ENCODE results near the gene SYNM. TPM values are rescaled to one million over a fixed set of nuclear protein-coding genes. Genes with fewer than 3 reads are reported as not detected.

SYNM gene
- total and polyA plus RNA-seq, 2 donors (not counting 1 experiment from before 2014, with no cell fraction given), result 0.04 to 0.27 TPM

GRCh38 chr15:99142562-99142961 lies 37.7 kb downstream of the SYNM start:
- ChIA-PET POLR2A (no interaction called here), CTCF (no interaction called here)
- Histone ChIP-seq H3K9me3 (ENCODE audit: control extremely low read depth in 1 of 3, control insufficient read depth in 2 of 3, insufficient read depth in 1 of 3, low read length in 2 of 3) (no peaks in the 10 kb centered on the region), H3K79me2 (ENCODE audit: control insufficient read depth, insufficient read depth, low read length) (no peaks in the 10 kb centered on the region), H3K9ac (ENCODE audit: low read length) (no peak overlapping the region), H3K27me3 (replicated peaks in 1 of 4; ENCODE audit: control extremely low read depth in 1 of 4, control insufficient read depth in 3 of 4, insufficient read depth in 4 of 4, low read length in 3 of 4) (no peaks in the 10 kb centered on the region), H3K4me2 (replicated peaks; ENCODE audit: low read depth, low read length, poor library complexity, severe bottlenecking) (no peak overlapping the region), H3K4me3 (ENCODE audit: control extremely low read depth in 1 of 5, extremely low read depth in 1 of 5, insufficient read depth in 1 of 5, low read depth in 2 of 5, low read length in 4 of 5) (no peak overlapping the region), H3K27ac (ENCODE audit: low read length in 2 of 2) (no peak overlapping the region), H3K36me3 (replicated peaks in 1 of 2; ENCODE audit: control extremely low read depth in 1 of 2, control insufficient read depth in 1 of 2, extremely low read depth in 1 of 2, insufficient read depth in 2 of 2, low read length in 1 of 2) (no peaks in the 10 kb centered on the region), H2AFZ (ENCODE audit: insufficient read depth, low read depth, low read length, poor library complexity, severe bottlenecking) (no peak overlapping the region), H3K4me1 (ENCODE audit: control insufficient read depth in 2 of 2, insufficient read depth in 2 of 2, low read length in 2 of 2) (no peaks in the 10 kb centered on the region), H4K20me1 (ENCODE audit: control insufficient read depth, insufficient read depth, low read length, poor library complexity, severe bottlenecking) (no peaks in the 10 kb centered on the region)
- WGBS (ENCODE audit: insufficient coverage), result 60% methylated on average over 1 of the region's 5 CpGs
- no peak for TF ChIP-seq EZH2 (IDR thresholded peaks at IDR 0.05; ENCODE audit: borderline replicate concordance, insufficient read depth, low read depth, low read length, poor library complexity, severe bottlenecking)
- TF ChIP-seq, protein P1, sequence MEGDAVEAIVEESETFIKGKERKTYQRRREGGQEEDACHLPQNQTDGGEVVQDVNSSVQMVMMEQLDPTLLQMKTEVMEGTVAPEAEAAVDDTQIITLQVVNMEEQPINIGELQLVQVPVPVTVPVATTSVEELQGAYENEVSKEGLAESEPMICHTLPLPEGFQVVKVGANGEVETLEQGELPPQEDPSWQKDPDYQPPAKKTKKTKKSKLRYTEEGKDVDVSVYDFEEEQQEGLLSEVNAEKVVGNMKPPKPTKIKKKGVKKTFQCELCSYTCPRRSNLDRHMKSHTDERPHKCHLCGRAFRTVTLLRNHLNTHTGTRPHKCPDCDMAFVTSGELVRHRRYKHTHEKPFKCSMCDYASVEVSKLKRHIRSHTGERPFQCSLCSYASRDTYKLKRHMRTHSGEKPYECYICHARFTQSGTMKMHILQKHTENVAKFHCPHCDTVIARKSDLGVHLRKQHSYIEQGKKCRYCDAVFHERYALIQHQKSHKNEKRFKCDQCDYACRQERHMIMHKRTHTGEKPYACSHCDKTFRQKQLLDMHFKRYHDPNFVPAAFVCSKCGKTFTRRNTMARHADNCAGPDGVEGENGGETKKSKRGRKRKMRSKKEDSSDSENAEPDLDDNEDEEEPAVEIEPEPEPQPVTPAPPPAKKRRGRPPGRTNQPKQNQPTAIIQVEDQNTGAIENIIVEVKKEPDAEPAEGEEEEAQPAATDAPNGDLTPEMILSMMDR (IDR thresholded peaks at IDR 0.05), result no peak
- H3K4me1 Mint-ChIP-seq, result no peaks in the 10 kb centered on the region
- no peak overlapping the region for H3K4me3 Mint-ChIP-seq
- DNase-seq, result no peak
- H3K27me3 Mint-ChIP-seq, result no peaks in the 10 kb centered on the region
- no peak overlapping the region for H3K27ac Mint-ChIP-seq
- no peak for ATAC-seq (ENCODE audit: low read depth)
- intact Hi-C loops (cut with micrococcal nuclease), result no loop called here
- H3K9me3 Mint-ChIP-seq (ENCODE audit: insufficient read depth), result no peaks in the 10 kb centered on the region

DNA sequence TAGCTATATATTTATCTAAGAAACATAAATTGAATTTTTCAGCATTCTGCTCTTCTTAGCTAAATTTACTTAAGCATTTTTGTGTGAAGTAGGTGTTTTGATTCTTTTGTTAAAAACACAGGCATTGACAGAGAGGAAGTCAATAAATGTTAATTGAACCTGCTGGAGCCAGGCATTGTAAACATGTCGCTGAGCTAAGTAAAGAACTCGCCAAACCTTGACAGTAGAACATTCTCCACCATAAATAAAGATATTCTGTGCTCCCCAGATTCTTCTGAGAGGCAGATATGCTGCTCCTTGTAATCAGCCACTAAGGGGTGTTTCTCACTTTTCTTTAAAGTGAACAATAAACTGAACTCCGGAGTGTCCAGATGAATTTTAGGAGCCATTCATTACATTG lies 38.4 kb downstream of the SYNM start:
- CTCF ChIA-PET, result no interaction called here
- Histone ChIP-seq H3K4me3 (ENCODE audit: control extremely low read depth in 1 of 5, extremely low read depth in 1 of 5, insufficient read depth in 1 of 5, low read depth in 2 of 5, low read length in 4 of 5) (no peak overlapping the region), H3K4me2 (replicated peaks; ENCODE audit: low read depth, low read length, poor library complexity, severe bottlenecking) (no peak overlapping the region), H3K27ac (ENCODE audit: low read length in 2 of 2) (no peak overlapping the region), H3K9me3 (ENCODE audit: control extremely low read depth in 1 of 3, control insufficient read depth in 2 of 3, insufficient read depth in 1 of 3, low read length in 2 of 3) (no peaks in the 10 kb centered on the region), H3K4me1 (ENCODE audit: control insufficient read depth in 2 of 2, insufficient read depth in 2 of 2, low read length in 2 of 2) (no peaks in the 10 kb centered on the region), H3K9ac (ENCODE audit: low read length) (no peak overlapping the region), H2AFZ (ENCODE audit: insufficient read depth, low read depth, low read length, poor library complexity, severe bottlenecking) (no peak overlapping the region), H4K20me1 (ENCODE audit: control insufficient read depth, insufficient read depth, low read length, poor library complexity, severe bottlenecking) (no peaks in the 10 kb centered on the region), H3K27me3 (replicated peaks in 1 of 4; ENCODE audit: control extremely low read depth in 1 of 4, control insufficient read depth in 3 of 4, insufficient read depth in 4 of 4, low read length in 3 of 4) (no peaks in the 10 kb centered on the region), H3K79me2 (ENCODE audit: control insufficient read depth, insufficient read depth, low read length) (no peaks in the 10 kb centered on the region), H3K36me3 (replicated peaks in 1 of 2; ENCODE audit: control extremely low read depth in 1 of 2, control insufficient read depth in 1 of 2, extremely low read depth in 1 of 2, insufficient read depth in 2 of 2, low read length in 1 of 2) (no peaks in the 10 kb centered on the region)
- H3K27me3 Mint-ChIP-seq, result no peaks in the 10 kb centered on the region
- H3K4me1 Mint-ChIP-seq, result no peaks in the 10 kb centered on the region
- no peak overlapping the region for H3K27ac Mint-ChIP-seq
- ATAC-seq (ENCODE audit: low read depth) (no peak), DNase-seq (no peak)
- POLR2A ChIA-PET, result no interaction called here
- no peaks in the 10 kb centered on the region for H3K9me3 Mint-ChIP-seq (ENCODE audit: insufficient read depth)
- TF ChIP-seq, protein P1 (IDR thresholded peaks at IDR 0.05), result no peak
- no peak for TF ChIP-seq EZH2 (IDR thresholded peaks at IDR 0.05; ENCODE audit: borderline replicate concordance, insufficient read depth, low read depth, low read length, poor library complexity, severe bottlenecking)
- no CpG with 5 or more reads among the region's 3 CpGs for WGBS (ENCODE audit: insufficient coverage)
- no peak overlapping the region for H3K4me3 Mint-ChIP-seq
- intact Hi-C loops (cut with micrococcal nuclease), result no loop called here
